ENCODE measurements around the gene RASEF.
"Not testable (repeated sequence)": the region's sequence is repeated elsewhere in the genome, so short reads cannot be mapped to it uniquely, and the experiment has no call there.

Gene RASEF

DNA sequence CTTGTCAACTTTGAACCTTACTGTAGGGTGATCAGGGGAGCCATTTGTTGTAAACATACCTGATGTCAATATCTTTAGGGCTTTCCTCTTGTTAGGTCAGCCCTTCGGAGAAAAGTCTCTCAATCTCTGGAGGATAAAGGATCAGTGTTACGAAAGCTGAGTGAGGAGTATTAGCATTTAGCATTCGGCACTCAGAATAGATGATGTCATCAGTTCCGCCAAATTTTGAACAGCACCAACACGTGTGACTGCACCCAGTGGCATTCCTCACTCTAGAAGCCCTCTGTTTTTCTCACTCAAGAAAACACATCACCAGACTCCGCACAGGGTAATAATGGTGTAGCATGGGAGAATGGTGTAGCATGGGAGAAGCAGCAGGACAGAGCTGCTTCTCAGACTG, 87.8 kb downstream of the RASEF start:
- DNase-seq (ENCODE audit: low read depth in 2 of 3, low spot score in 1 of 3): no peak

DNA sequence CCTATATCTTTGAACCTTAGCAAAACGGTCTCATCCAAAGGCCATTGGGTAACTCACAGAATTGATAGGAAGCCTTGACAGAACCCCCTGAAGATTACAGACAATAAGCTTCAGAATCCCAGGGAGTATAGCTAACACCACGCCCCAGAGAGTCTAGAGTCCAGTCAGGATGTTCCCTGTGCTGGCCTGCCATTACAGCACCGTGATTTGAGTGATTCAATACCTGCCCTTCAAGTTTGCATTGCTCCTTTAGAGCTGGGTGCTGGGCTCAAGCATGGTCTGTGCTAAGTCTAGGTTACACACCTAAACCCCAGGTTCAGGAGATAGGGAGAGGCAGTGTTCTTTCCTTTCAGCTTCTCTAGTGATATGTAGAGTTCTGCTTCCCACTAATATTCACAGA, 90.5 kb downstream of the RASEF start:
- DNase-seq (ENCODE audit: low read depth in 2 of 3, low spot score in 1 of 3): no peak

DNA sequence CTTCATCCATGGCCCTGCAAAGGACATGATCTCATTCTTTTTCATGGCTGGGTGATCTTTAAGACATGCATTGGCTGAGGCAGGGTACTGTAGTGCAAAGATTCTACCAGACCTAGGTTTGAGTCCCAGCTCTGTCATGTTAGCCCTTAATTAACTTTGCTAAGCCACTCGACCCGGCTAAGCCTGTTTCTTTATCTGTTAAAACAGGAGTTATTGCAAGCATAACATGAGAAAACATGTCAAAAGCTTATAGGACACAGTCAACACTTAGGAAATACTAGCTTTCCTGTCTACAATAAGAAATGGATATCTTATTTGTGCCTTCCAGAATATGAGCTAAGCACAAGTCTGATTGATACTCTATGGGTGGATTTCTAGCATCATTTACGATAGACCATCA, 92.6 kb downstream of the RASEF start:
- DNase-seq (ENCODE audit: low read depth in 2 of 3, low spot score in 1 of 3): no peak

DNA sequence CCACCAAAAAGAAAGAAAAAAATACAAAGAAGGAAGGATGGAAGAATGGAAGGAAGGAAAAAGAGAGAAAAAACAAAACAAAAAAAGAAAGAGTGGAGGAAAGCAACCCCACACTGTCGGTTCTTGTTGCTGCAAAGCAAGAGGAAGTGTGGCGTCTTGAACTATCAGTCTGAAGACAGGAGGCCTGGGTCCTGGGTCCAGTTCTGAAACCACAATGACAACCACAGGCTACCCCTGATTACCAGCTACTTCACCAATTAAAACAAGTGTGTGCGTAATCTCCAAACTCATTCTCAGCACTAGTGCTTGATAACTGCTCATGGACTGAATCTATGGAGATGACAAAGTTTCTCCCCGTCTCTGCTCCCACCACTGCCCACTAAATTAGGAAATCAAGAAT, 93.7 kb downstream of the RASEF start:
- no peak for DNase-seq (ENCODE audit: low read depth in 2 of 3, low spot score in 1 of 3)

DNA sequence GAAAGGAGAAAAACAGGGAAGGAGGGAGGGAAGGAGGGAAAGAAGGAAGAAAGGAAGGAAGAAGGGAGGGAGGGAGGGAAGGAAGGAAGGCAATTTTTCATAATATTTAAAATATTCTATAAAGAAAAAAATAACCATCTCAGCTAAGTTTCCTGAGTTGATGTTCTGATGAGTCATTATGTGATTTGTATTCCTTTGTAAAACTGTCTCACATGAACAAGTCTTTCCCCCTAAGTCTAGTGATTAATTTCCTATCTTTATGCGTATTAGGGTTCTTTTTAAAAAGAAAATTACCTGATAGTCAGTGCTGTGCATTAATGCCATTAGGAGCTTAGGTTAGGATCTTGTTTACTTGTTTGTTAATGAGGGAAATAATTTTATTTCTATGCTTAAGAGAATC, 94.1 kb downstream of the RASEF start:
- DNase-seq (ENCODE audit: low read depth in 2 of 3, low spot score in 1 of 3): no peak

DNA sequence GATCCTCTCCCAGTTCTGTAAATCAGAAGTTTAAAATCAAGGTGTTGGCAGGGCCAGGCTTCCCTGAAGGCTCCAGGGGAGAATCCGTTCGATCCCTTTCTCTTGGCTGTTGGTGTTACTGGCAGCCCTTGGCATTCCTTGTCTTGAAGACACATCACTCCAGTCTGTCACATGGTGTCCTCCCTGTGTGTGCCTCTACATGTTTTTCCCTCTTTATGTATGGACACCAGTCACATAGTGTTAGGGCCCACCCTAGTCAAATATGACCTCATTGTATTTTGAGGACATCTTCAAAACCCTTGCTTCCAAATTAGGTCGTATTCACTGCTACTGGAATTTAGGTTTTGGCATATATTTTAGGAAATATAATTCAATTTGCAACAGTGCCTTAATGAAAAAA, 94.6 kb downstream of the RASEF start:
- no peak for DNase-seq (ENCODE audit: low read depth in 2 of 3, low spot score in 1 of 3)

DNA sequence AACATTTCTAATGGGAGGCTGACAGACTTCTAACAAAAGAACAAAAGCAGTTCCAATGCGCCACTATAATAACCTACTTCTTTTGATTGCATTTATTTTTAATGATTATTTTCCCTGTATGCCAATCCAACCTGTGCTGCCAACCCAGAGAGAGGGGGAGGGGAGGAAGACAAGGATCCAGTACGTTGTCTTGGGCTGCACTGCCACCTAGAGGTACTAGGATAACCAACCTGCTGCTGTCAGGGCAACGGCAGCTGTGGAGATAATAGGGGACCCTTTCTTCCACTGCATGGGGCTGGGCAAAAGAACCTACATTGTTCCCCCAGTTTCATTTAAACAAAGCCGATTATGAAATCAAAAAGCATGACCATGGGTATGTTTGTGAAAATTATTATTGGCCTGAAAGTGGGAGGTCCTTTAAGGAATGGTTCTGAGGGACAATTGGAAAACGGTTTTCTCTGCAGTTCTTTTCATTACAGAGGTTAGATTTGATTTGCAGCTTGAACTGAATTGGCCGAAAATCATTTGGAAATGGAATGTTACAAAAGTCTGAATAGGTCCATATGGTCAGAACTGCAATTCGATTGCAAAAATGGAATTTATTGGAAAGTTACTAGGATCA, 101.3 kb downstream of the RASEF start:
- DNase-seq (ENCODE audit: low read depth in 2 of 3, low spot score in 1 of 3): peak; percentile 18 to 57 (median 26)

DNA sequence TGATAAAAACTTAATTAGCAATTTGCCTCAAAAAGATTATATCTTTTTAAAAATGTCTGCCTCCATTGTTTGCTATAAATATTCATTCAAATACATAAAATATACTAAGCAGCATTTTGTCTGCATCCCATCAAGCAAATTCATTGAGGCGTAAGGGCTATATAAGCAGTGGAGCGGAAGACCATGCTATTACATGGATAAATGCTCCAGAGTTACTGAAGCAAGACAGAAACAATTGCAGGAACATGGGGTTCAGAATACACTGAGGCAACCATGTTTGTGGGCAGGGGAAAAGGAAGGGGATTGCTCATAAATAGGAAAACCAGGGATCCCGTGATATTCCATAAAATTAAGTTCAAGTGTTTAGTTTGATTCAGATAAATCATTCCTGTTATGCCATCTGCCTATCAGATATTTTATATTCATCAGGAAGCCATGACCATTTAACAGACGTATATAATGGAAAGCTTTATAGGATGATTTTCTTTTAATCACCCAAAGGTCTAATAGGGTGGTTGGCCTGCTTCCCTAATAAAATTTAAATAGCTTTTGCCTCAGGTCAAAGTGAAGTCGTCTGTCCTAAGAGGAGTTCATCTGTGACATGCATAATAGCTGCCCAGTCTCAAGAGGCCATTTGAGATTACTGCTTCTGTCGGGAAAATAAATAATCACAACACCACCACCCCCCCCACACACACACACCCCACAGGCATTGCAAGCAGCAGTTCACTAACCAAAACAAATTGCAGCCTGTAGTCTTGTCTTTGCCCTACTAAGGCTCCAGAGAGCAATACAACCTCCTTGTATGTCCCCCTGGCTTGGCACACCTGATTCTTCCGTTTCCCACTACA, 105.2 kb downstream of the RASEF start:
- no peak for DNase-seq (ENCODE audit: low read depth in 2 of 3, low spot score in 1 of 3)

DNA sequence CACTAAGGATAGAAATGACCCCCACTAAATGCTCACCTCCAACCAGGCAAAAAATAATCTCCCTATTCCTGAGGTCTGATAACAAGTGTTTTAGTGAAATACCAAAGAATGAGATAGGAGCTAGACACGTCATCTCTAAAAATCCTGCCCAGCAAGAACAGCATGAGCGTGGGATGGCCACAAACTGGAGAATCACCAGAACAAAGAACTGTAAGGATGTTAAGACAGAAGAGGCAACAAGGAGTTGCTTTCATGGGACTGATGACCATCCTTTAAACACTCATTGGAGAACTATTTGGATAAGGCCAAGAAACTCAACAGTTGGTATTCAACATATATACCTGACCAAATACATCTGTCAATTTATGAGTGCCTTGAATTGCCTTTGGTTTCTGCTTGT, 113.7 kb downstream of the RASEF start:
- no peak for DNase-seq (ENCODE audit: low read depth in 2 of 3, low spot score in 1 of 3)

DNA sequence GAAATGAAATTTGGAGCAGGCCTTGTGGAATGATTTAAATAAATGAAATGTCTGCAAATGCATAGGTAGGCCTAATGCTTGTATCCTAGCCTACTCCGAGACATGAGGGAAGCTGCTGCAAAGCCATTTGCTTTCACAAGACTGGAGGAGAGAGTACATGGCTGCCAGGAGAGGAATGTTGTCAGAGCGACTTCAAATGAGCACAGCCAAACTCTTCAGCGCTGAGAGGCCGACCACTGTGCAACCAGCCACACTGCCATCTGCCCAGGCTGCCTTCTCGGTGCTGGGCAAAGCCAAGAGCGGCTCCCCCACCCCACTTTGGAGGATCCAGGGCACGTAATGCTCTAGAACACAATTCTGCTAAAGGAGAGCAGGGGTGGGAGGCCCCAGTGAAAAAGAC, 122.6 kb downstream of the RASEF start:
- no peak for DNase-seq (ENCODE audit: low read depth in 2 of 3, low spot score in 1 of 3)

DNA sequence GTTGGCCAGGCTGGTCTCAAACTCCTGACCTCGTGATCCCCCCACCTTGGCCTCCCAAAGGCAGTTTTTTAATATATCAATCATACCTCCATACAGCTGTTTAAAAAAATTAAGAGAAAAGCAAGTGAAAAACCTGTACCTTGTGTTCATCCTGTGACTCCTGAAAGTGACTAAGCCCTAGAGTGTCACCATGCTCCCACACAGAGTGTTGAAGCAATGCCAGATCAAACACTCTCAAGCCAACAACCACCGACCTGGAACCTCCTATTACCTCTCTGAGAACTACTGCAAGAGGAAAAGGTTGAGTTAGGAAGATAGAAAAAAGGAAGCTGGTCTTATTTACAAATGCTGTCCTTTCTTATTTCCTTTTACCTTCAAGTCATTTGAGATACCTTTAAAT, 123.5 kb downstream of the RASEF start:
- no peak for DNase-seq (ENCODE audit: low read depth in 2 of 3, low spot score in 1 of 3)

DNA sequence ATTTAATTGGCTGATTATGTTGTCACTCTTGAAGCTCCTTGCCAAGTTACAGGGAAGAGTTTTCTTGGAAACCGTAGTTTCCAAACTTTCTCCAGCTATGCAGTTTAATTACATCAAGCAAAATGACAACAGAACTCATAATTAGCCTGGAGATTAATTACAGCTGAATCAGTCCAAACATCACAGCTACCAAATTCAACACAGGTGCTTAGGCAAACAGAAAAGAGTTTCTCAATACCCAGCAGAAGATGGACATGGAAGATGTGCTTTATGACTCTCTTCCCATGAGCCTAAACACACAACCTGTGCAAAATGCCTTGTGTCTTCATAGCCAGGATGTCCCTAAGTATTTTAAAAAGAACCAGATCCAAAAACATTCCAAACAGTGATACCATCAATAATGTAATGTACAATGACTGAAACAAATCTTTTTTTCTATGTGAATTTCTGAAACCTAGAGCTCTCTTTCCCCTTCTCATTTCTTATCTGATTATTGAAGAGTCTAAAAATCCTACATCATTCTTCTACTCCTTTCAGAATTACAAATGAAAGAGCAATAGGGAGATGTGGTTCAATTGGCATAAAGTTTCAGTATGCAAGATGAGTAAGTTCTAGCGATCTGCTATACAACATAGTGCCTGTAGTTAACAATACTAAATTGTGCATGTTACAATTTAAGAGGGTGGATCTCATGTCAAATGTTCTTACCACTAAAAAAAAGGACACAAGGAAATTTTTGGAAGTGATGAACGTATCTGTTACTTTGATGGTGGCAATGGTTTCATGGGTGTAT, 124.3 kb downstream of the RASEF start:
- no peak for DNase-seq (ENCODE audit: low read depth in 2 of 3, low spot score in 1 of 3)

DNA sequence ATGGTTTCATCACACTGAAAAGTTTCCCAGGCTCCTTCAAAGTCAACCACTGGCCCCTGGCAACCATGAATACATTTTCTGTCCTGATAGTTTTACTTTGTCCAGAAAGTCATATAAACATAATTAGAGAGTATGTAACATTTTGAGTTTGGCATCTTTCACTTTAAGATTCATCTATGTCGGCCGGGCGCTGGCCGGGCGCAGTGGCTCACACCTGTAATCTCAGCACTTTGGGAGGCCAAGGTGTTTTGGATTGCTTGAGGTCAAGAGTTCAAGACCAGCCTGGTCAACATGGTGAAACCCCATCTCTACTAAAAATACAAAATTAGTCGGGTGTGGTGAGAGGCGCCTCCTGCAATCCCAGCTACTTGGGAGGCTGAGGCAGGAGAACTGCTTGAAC, 126.4 kb downstream of the RASEF start:
- not testable (repeated sequence) for DNase-seq (ENCODE audit: low read depth in 2 of 3, low spot score in 1 of 3)

DNA sequence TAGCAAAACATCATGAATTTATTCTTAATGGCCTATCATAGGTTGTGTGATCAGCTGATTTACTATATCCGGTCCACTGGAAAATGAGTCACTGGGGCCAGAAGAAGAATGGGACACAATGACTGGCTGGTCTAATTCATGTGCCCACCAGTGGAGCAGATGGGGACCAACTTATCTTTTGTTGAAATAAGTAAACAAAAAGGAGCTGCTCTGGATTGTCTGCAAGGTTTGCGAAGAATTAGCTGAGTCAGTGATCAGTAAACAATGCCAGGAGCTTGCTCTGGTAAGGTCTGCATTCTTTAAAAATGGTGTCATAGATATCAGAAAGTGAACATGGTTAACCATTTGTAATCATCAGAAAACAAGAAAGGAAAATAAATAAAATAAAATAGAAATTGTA, 128.0 kb downstream of the RASEF start:
- no peak for DNase-seq (ENCODE audit: low read depth in 2 of 3, low spot score in 1 of 3)

DNA sequence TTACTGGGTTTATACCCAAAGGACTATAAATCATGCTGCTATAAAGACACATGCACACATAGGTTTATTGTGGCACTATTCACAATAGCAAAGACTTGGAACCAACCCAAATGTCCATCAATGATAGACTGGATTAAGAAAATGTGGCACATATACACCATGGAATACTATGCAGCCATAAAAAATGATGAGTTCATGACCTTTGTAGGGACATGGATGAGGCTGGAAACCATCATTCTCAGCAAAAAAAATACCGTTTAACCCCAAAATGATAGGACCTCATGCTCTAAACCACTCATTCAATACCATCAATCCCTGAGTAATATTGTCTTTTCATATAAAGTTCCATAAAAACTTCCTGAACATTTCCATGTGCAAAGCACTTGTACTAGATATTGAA, 128.9 kb downstream of the RASEF start:
- DNase-seq (ENCODE audit: low read depth in 2 of 3, low spot score in 1 of 3): not testable (repeated sequence)

DNA sequence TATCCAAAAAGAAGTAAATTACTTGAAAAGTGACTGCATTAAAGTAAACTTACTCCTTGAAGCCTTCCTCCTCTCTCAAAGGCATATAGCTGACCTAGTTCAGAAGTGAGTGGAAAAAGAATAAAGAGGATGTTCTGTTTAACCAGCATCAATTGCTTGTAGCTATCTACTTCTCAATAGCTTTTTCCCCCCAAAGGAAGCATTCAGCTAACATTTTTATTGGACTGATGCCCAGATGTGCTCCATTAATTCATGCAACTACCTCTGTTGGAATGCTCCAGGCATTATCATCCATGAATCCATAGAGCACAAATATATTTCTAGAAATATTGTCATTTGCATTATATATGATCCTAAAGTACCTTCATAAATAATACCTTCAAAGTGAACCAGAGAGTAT, 132.8 kb downstream of the RASEF start:
- no peak for DNase-seq (ENCODE audit: low read depth in 2 of 3, low spot score in 1 of 3)

Measured in stimulated activated CD4-positive, alpha-beta T cell treated with anti-CD3 and anti-CD28 coated beads, Interleukin-12 subunit alpha, Interleukin-12 subunit beta, amount 100 ng/mL, for 48 hours (primary cell).